DND-41 (cell line): Measurements from ENCODE around the gene ZFP69B.

Experiments used
- ATAC-seq: fragments of 200-7000 bp; cut with Tn5 transposase; 3 replicates; pipeline ENCODE4 v1.9.1; 2021; ENCODE audit warnings: low read depth; ENCODE audit not compliant: insufficient read depth
- DNase-seq: peaks from one replicate; pipeline ENCODE4 v3.0.0-alpha.2; 2020
- H2AFZ ChIP-seq: 2 replicates; pipeline ENCODE4 v1.6.0; 2012; ENCODE audit warnings: low read depth, low read length
- H3K27ac ChIP-seq: 2 replicates; pipeline ENCODE4 v1.5.1; 2012; ENCODE audit warnings: low read length, inconsistent platforms
- H3K27me3 ChIP-seq: fragments of 200-600 bp; sonication (generic); 2 replicates; pipeline ENCODE4 v1.6.0; 2012; ENCODE audit warnings: low read length, mild to moderate bottlenecking, inconsistent platforms; ENCODE audit not compliant: insufficient read depth, poor library complexity
- H3K36me3 ChIP-seq: 2 replicates; pipeline ENCODE4 v1.5.1; 2012; ENCODE audit warnings: low read length, inconsistent platforms; ENCODE audit not compliant: insufficient read depth
- H3K4me1 ChIP-seq: 2 replicates; pipeline ENCODE4 v1.5.1; 2012; ENCODE audit warnings: mild to moderate bottlenecking, low read length; ENCODE audit not compliant: insufficient read depth
- H3K4me2 ChIP-seq: 2 replicates; pipeline ENCODE4 v1.6.0; 2012; ENCODE audit warnings: mild to moderate bottlenecking, moderate library complexity, low read length, inconsistent platforms; ENCODE audit not compliant: insufficient read depth
- H3K4me3 ChIP-seq, 2 experiments: fragments of 200-600 bp in 1 of 2; shearing (Covaris generic) in 1 of 2; 2 replicates each; pipeline ENCODE4 v1.5.1; 2012 to 2016; ENCODE audit warnings: inconsistent platforms in 2 of 2, low read length in 2 of 2, mild to moderate bottlenecking in 2 of 2, low read depth in 1 of 2, moderate library complexity in 1 of 2
- H3K79me2 ChIP-seq: 2 replicates; pipeline ENCODE4 v1.6.0; 2012; ENCODE audit warnings: low read length, inconsistent platforms; ENCODE audit not compliant: insufficient read depth
- H3K9ac ChIP-seq: 2 replicates; pipeline ENCODE4 v1.6.0; 2012; ENCODE audit warnings: low read depth, mild to moderate bottlenecking, inconsistent platforms, low read length, moderate library complexity
- H3K9me3 ChIP-seq: 2 replicates; pipeline ENCODE4 v1.5.1; 2012; ENCODE audit warnings: low read length, moderate library complexity, mild to moderate bottlenecking, inconsistent platforms; ENCODE audit not compliant: insufficient read depth, severe bottlenecking
- H4K20me1 ChIP-seq: 2 replicates; pipeline ENCODE4 v1.6.0; 2012; ENCODE audit warnings: low read length; ENCODE audit not compliant: insufficient read depth
- EZH2 ChIP-seq: IDR thresholded peaks from 3 replicates; pipeline ENCODE4 v1.6.1; 2012; ENCODE audit warnings: borderline replicate concordance, low read depth, mild to moderate bottlenecking, moderate library complexity, low read length, inconsistent platforms; ENCODE audit not compliant: severe bottlenecking
- TF ChIP-seq, protein P1 (sequence below): IDR thresholded peaks from 2 replicates; pipeline ENCODE4 v1.5.1; 2012; ENCODE audit warnings: borderline replicate concordance, low read length, moderate library complexity, mild to moderate bottlenecking; ENCODE audit not compliant: poor library complexity, severe bottlenecking; ENCODE audit errors: extremely low read depth

Gene ZFP69B

DNA sequence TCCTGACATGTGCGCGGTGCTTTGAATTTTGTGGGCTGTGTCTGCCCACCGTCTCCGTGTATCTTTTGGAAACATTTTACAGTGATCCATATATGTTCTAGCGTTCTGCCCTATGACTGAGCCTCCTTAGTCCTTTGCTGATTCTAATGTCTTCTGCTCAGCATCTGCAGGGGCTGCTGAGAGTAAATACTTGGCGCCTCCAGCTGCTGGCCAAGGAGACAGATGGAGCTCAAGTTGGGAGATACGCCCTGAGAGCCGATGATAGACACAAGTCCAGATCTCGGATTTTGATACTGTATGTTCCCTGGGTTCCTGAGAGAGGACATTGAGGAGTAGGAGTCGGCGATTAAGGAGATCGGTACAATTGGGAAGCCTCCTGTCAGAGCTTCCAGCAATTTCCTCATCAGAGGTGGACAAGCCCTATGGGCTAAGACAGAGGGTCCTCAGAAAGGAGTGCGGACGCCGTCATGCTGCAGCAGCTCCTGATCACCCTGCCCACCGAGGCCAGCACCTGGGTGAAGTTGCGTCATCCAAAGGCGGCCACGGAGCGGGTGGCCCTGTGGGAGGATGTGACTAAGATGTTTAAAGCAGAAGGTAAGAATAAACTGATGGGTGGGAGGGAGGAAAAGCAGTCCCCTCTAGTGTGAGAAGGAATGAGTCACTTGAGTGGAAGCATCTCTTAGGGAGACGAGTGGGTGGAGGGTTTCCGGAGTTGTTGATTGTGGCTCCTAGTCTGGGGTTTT is 390 bp downstream of the ZFP69B start:
- ATAC-seq (peak; percentile 51), DNase-seq (peak; percentile 78)
- Histone ChIP-seq H3K4me3 (peak overlapping the region; percentile 29 to 61; a peak in 3 of 4 replicates), H3K9ac (peak overlapping the region; percentile 65), H3K79me2 (peaks cover 5% of the 10 kb centered on the region; the same call in 1 of the 2 replicates), H2AFZ (peak overlapping the region; percentile 86), H3K36me3 (peaks cover 19% of the 10 kb centered on the region; the same call in 1 of the 2 replicates), H3K4me1 (peaks cover 33% of the 10 kb centered on the region), H3K27ac (peak overlapping the region; percentile 79), H3K4me2 (peak overlapping the region; percentile 81), H3K9me3 (peaks cover 27% of the 10 kb centered on the region), H4K20me1 (no peaks in the 10 kb centered on the region), H3K27me3 (no peaks in the 10 kb centered on the region)
- TF ChIP-seq, protein P1, sequence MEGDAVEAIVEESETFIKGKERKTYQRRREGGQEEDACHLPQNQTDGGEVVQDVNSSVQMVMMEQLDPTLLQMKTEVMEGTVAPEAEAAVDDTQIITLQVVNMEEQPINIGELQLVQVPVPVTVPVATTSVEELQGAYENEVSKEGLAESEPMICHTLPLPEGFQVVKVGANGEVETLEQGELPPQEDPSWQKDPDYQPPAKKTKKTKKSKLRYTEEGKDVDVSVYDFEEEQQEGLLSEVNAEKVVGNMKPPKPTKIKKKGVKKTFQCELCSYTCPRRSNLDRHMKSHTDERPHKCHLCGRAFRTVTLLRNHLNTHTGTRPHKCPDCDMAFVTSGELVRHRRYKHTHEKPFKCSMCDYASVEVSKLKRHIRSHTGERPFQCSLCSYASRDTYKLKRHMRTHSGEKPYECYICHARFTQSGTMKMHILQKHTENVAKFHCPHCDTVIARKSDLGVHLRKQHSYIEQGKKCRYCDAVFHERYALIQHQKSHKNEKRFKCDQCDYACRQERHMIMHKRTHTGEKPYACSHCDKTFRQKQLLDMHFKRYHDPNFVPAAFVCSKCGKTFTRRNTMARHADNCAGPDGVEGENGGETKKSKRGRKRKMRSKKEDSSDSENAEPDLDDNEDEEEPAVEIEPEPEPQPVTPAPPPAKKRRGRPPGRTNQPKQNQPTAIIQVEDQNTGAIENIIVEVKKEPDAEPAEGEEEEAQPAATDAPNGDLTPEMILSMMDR: no peak
- no peak for TF ChIP-seq EZH2

DNA sequence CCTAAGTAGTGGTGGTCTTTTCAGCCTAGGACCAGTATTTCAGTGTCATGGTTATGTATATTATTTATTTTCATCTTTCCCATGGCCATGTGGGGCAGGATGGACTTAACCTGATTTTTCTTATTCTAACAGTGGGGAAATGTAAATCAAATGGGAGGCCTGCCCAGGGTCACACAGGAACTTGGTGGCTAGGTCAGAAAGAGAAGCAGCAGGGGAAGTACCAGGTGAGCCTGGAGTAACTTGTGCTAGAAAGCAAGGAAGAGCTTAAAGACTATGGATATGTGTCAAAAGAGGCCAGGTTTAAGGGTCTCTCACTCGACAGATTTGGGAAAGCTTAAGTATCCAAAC is 936 bp downstream of the ZFP69B start:
- Histone ChIP-seq H3K27ac (peak overlapping the region; percentile 79), H3K9ac (peak overlapping the region; percentile 65)
- ATAC-seq: no peak

GRCh38 chr1:40454873-40455272 is 4.6 kb downstream of the ZFP69B start:
- H3K27me3 ChIP-seq: no peaks in the 10 kb centered on the region
- peaks cover 58% of the 10 kb centered on the region for H3K36me3 ChIP-seq
- ATAC-seq: no peak

More for the DNA sequence above, 936 bp downstream of the ZFP69B start:
- H3K79me2 ChIP-seq: peaks cover 5% of the 10 kb centered on the region; the same call in 1 of the 2 replicates
- no peaks in the 10 kb centered on the region for H4K20me1 ChIP-seq
- peaks cover 33% of the 10 kb centered on the region for H3K4me1 ChIP-seq
- DNase-seq: no peak
- TF ChIP-seq EZH2: no peak
- TF ChIP-seq, protein P1: no peak
- H3K4me3 ChIP-seq: peak overlapping the region in 1 of 2 experiments; percentile 61; a peak in 3 of 4 replicates
- H3K36me3 ChIP-seq: peaks cover 21% of the 10 kb centered on the region; the same call in 1 of the 2 replicates
- peak overlapping the region; percentile 81 for H3K4me2 ChIP-seq
- peak overlapping the region; percentile 86 for H2AFZ ChIP-seq
- peaks cover 23% of the 10 kb centered on the region for H3K9me3 ChIP-seq
- H3K27me3 ChIP-seq: no peaks in the 10 kb centered on the region

More at GRCh38 chr1:40454873-40455272, 4.6 kb downstream of the ZFP69B start:
- Histone ChIP-seq H4K20me1 (no peaks in the 10 kb centered on the region), H2AFZ (no peak overlapping the region), H3K9me3 (peaks cover 47% of the 10 kb centered on the region), H3K9ac (no peak overlapping the region), H3K4me1 (peaks cover 20% of the 10 kb centered on the region), H3K27ac (no peak overlapping the region), H3K4me2 (no peak overlapping the region), H3K4me3 (no peak overlapping the region), H3K79me2 (peaks cover 5% of the 10 kb centered on the region; the same call in 1 of the 2 replicates)
- no peak for DNase-seq
- TF ChIP-seq, protein P1: no peak
- no peak for TF ChIP-seq EZH2
